HepG2 (cell line): ENCODE measurements around the gene EGFR. TPM values are rescaled to one million over a fixed set of nuclear protein-coding genes. Genes with fewer than 3 reads are reported as not detected.

Source experiments
- CCAR2 ChIP-seq: fragments of 200-400 bp; formaldehyde crosslinking; optimal IDR thresholded peaks from 2 replicates; pipeline ENCODE3; 2018; ENCODE audit warnings: low read depth, mild to moderate bottlenecking, low read length, moderate library complexity
- HMGA1 ChIP-seq: sonication (generic); formaldehyde crosslinking; conservative IDR thresholded peaks from 2 replicates; pipeline ENCODE4 v1.4.0; 2020; ENCODE audit warnings: missing genetic modification reagents
- HMGXB4 ChIP-seq, 2 experiments: sonication (generic) in 1 of 2; formaldehyde crosslinking in 1 of 2; IDR thresholded peaks; 2 replicates each; pipeline versions ENCODE4 v1.4.0 to v1.6.1; 2018 to 2020; ENCODE audit warnings: missing genetic modification reagents in 2 of 2, borderline replicate concordance in 1 of 2, low read depth in 1 of 2, mild to moderate bottlenecking in 1 of 2, missing biosample characterization in 1 of 2
- SUZ12 ChIP-seq: fragments of 150-350 bp; IDR thresholded peaks from 2 replicates; pipeline ENCODE4 v1.6.1; 2014; ENCODE audit warnings: low read depth, low read length
- ZBTB42 ChIP-seq: sonication (generic); formaldehyde crosslinking; IDR thresholded peaks from 2 replicates; pipeline ENCODE4 v1.5.0; 2020; ENCODE audit warnings: mild to moderate bottlenecking, missing genetic modification reagents
- ZFP90 ChIP-seq: sonication (generic); formaldehyde crosslinking; IDR thresholded peaks from 2 replicates; pipeline ENCODE4 v1.8.0; 2022; ENCODE audit warnings: missing genetic modification reagents, mild to moderate bottlenecking, inconsistent platforms, borderline replicate concordance
- ZNF101 ChIP-seq: sonication (generic); formaldehyde crosslinking; IDR thresholded peaks from 2 replicates; pipeline ENCODE4 v1.4.0; 2020; ENCODE audit warnings: mild to moderate bottlenecking, low read depth, missing genetic modification reagents, borderline replicate concordance
- ZNF207 ChIP-seq: fragments of 450-650 bp; IDR thresholded peaks from 2 replicates; pipeline ENCODE4 v1.6.1; 2016; ENCODE audit warnings: antibody characterized with exemption, borderline replicate concordance
- ZNF251 ChIP-seq: sonication (generic); formaldehyde crosslinking; IDR thresholded peaks from 2 replicates; pipeline ENCODE4 v1.9.0; 2021; ENCODE audit warnings: mild to moderate bottlenecking, missing genetic modification reagents
- ZNF432 ChIP-seq: sonication (generic); formaldehyde crosslinking; IDR thresholded peaks from 2 replicates; pipeline ENCODE4 v1.5.0; 2020; ENCODE audit warnings: missing genetic modification reagents, mild to moderate bottlenecking, borderline replicate concordance
- ZNF564 ChIP-seq: sonication (generic); formaldehyde crosslinking; IDR thresholded peaks from 2 replicates; pipeline ENCODE4 v1.8.1; 2023; ENCODE audit warnings: mild to moderate bottlenecking, missing genetic modification reagents
- ZNF674 ChIP-seq: sonication (generic); formaldehyde crosslinking; IDR thresholded peaks from 2 replicates; pipeline ENCODE4 v1.5.0; 2020; ENCODE audit warnings: low read depth, mild to moderate bottlenecking, missing genetic modification reagents
- ZNF678 ChIP-seq: sonication (generic); formaldehyde crosslinking; IDR thresholded peaks from 2 replicates; pipeline ENCODE4 v1.4.0; 2020; ENCODE audit warnings: mild to moderate bottlenecking, missing genetic modification reagents
- polyA plus RNA-seq, 8 experiments: library from polyadenylated mRNA; depleted of rRNA in 3 of 8; stranded (reverse) in 7 of 8; unstranded in 1 of 8; fragments of >200 nt; fragmentation: Illumina TruSeq in 4 of 8; extraction: Trizol in 4 of 8; gene quantifications; 2 replicates each; pipeline versions ENCODE4 v1.2.1 to v1.2.3, GENCODE V29; 2011 to 2016; ENCODE audit warnings: low read depth in 4 of 8, missing spikeins in 1 of 8, mixed read lengths in 1 of 8; ENCODE audit not compliant: insufficient read depth in 1 of 8
- total RNA-seq, 5 experiments: library from RNA; depleted of rRNA; stranded (reverse); fragments of >200 nt; fragmentation: Illumina TruSeq; extraction: Trizol; gene quantifications; 2 replicates each; pipeline ENCODE4 v1.2.3, GENCODE V29; 2016; ENCODE audit warnings: low read depth in 1 of 5
- TF ChIP-seq, protein P1 (sequence below): IDR thresholded peaks from 2 replicates; pipeline ENCODE4 v1.6.1; 2016; ENCODE audit warnings: control low read depth
- TF ChIP-seq, protein P2 (sequence below): sonication (generic); formaldehyde crosslinking; IDR thresholded peaks from 2 replicates; pipeline ENCODE4 v1.5.1; 2020; ENCODE audit warnings: mild to moderate bottlenecking, missing genetic modification reagents, borderline replicate concordance
- TF ChIP-seq, protein P3 (sequence below): sonication (generic); formaldehyde crosslinking; IDR thresholded peaks from 2 replicates; pipeline ENCODE4 v1.4.0; 2020; ENCODE audit warnings: missing genetic modification reagents, low read depth, mild to moderate bottlenecking, borderline replicate concordance
- TF ChIP-seq, protein P4 (sequence below): sonication (generic); formaldehyde crosslinking; IDR thresholded peaks from 2 replicates; pipeline ENCODE4 v1.4.0; 2020; ENCODE audit warnings: missing genetic modification reagents, borderline replicate concordance
- TF ChIP-seq, protein P5 (sequence below): sonication (generic); formaldehyde crosslinking; IDR thresholded peaks from 2 replicates; pipeline ENCODE4 v1.4.0; 2020; ENCODE audit warnings: missing genetic modification reagents

Gene EGFR
- total and polyA plus RNA-seq, 2 of the 13 experiments (the other 11 are each of a cell fraction or from before 2014, with no cell fraction given) = 7.0 to 10.0 TPM

GRCh38 chr7:55133630-55134358, 115.0 kb downstream of the EGFR start (continued):
- TF ChIP-seq, protein P1, sequence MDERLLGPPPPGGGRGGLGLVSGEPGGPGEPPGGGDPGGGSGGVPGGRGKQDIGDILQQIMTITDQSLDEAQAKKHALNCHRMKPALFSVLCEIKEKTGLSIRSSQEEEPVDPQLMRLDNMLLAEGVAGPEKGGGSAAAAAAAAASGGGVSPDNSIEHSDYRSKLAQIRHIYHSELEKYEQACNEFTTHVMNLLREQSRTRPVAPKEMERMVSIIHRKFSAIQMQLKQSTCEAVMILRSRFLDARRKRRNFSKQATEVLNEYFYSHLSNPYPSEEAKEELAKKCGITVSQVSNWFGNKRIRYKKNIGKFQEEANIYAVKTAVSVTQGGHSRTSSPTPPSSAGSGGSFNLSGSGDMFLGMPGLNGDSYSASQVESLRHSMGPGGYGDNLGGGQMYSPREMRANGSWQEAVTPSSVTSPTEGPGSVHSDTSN (CRISPR knock-in tag) = no peak
- TF ChIP-seq SUZ12 = no peak
- no peak for TF ChIP-seq ZNF678 (CRISPR knock-in tag)
- TF ChIP-seq ZNF564 (CRISPR knock-in tag) = no peak
- 0 out of 2 replicates have a peak, but pooled peaks have one; percentile 34 for TF ChIP-seq ZFP90 (CRISPR knock-in tag)
- TF ChIP-seq ZNF432 (CRISPR knock-in tag) = no peak
- TF ChIP-seq ZNF101 (CRISPR knock-in tag) = no peak
- no peak for TF ChIP-seq ZNF251 (CRISPR knock-in tag)
- no peak for TF ChIP-seq ZNF207
- no peak for TF ChIP-seq HMGA1
- TF ChIP-seq HMGXB4 (CRISPR knock-in tag; IDR thresholded peaks at IDR 0.05; ENCODE audit: borderline replicate concordance in 1 of 2, low read depth in 1 of 2) = no peak
- TF ChIP-seq, protein P2, sequence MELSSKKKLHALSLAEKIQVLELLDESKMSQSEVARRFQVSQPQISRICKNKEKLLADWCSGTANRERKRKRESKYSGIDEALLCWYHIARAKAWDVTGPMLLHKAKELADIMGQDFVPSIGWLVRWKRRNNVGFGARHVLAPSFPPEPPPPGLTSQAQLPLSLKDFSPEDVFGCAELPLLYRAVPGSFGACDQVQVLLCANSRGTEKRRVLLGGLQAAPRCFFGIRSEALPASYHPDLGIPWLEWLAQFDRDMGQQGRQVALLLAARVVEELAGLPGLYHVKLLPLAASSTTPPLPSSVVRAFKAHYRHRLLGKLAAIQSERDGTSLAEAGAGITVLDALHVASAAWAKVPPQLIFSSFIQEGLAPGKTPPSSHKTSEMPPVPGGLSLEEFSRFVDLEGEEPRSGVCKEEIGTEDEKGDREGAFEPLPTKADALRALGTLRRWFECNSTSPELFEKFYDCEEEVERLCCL (CRISPR knock-in tag) = no peak
- TF ChIP-seq CCAR2 = no peak
- TF ChIP-seq ZNF674 (CRISPR knock-in tag) = no peak
- no peak for TF ChIP-seq ZBTB42 (CRISPR knock-in tag)
- TF ChIP-seq, protein P3, sequence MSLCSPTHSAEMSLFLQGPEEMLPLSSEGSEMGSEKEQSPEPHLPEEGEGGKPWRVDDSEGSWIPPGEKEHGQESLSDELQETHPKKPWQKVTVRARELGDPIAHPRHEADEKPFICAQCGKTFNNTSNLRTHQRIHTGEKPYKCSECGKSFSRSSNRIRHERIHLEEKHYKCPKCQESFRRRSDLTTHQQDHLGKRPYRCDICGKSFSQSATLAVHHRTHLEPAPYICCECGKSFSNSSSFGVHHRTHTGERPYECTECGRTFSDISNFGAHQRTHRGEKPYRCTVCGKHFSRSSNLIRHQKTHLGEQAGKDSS = 0 out of 2 replicates have a peak, but pooled peaks have one; percentile 26
- TF ChIP-seq, protein P4, sequence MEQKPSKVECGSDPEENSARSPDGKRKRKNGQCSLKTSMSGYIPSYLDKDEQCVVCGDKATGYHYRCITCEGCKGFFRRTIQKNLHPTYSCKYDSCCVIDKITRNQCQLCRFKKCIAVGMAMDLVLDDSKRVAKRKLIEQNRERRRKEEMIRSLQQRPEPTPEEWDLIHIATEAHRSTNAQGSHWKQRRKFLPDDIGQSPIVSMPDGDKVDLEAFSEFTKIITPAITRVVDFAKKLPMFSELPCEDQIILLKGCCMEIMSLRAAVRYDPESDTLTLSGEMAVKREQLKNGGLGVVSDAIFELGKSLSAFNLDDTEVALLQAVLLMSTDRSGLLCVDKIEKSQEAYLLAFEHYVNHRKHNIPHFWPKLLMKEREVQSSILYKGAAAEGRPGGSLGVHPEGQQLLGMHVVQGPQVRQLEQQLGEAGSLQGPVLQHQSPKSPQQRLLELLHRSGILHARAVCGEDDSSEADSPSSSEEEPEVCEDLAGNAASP (CRISPR knock-in tag) = no peak
- TF ChIP-seq, protein P5, sequence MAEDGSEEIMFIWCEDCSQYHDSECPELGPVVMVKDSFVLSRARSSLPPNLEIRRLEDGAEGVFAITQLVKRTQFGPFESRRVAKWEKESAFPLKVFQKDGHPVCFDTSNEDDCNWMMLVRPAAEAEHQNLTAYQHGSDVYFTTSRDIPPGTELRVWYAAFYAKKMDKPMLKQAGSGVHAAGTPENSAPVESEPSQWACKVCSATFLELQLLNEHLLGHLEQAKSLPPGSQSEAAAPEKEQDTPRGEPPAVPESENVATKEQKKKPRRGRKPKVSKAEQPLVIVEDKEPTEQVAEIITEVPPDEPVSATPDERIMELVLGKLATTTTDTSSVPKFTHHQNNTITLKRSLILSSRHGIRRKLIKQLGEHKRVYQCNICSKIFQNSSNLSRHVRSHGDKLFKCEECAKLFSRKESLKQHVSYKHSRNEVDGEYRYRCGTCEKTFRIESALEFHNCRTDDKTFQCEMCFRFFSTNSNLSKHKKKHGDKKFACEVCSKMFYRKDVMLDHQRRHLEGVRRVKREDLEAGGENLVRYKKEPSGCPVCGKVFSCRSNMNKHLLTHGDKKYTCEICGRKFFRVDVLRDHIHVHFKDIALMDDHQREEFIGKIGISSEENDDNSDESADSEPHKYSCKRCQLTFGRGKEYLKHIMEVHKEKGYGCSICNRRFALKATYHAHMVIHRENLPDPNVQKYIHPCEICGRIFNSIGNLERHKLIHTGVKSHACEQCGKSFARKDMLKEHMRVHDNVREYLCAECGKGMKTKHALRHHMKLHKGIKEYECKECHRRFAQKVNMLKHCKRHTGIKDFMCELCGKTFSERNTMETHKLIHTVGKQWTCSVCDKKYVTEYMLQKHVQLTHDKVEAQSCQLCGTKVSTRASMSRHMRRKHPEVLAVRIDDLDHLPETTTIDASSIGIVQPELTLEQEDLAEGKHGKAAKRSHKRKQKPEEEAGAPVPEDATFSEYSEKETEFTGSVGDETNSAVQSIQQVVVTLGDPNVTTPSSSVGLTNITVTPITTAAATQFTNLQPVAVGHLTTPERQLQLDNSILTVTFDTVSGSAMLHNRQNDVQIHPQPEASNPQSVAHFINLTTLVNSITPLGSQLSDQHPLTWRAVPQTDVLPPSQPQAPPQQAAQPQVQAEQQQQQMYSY (CRISPR knock-in tag) = peak; percentile 12; the same call in 1 of the 2 replicates
